ENCODE data around the gene DNMT3A.
"Not testable (repeated sequence)": the region's sequence is repeated elsewhere in the genome, so short reads cannot be mapped to it uniquely, and the experiment has no call there.

The DNMT3A gene

DNA sequence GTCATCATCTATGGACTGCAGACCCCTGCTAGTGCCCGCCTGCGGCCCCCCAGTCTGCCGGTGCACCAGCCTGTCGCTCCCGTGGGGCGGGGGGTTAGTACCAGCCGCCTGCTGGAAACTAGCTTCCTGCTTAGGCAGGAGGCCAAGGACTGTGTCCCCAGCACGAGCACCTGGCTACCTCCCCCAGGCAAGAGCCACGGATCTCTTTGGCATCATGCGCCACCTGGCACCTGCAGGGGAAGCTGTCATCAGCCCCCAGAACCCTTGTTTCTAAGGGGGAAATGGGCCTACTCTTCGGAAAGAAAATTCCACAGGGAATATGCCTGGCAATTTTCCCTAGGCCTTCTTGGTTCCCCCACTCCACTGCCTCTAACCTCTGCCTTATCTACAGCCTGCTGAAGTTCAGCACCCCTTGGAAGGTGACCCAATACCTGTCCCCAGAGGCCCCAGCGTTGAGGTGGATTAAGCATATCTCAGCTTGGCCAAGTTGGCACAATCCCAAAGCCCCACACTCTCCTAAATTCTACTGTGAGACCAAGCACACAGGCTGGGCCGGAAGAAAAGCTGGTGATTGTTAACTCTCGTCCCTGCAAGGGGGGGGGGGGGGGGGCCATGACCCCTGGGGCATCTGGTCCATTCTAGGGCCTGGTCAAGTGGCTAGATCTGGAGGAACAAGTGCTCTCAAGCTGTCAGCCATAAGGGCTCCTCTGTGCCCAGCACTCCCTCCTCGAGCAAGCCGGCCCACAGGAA, 111.4 kb downstream of the DNMT3A start:
- DNase-seq: peak; percentile 86 to 95

DNA sequence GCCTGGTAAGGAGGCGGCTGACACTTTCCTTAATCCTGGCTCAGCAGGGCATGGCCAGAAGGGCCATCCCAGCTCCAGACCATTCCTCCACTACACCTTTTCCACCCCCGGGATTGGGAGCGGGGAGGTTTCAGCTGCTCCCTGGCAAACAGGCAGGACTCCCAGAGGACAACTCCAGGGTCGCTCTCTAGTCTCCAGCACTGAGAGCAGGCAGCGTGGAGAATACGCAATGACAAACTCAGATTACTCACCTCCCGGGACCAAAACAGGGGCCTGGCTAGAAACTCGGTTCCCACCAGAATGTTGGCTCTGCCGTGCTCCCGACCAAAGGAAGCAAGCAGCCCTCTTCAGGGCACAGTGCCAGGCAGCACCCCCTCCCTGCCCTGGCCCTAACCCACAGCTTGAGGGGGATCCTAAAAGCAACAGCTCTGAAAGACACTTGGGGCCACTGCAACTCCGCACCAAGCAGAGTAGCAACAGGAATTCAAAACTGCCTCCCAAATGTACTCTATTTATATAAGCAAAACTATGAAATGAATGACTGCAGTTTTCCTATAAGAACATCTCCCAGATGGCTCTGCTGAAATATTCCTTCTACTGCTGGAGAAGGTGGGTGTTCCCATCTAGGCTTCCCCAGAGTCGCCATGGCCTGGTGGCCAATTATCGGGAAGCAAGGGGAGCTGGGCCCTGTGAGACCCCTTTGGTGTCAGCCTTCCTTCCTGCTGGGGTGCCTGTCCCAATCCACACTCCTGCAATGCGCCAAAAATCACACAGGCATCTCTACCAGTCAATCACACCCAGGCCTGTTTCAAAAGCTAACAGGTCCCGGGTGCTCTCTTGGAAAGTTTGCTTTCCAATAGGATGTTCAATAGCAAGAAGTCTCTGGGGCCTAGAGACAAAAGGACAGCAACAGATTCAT, 112.2 kb downstream of the DNMT3A start:
- peak in 1 of 2 experiments; percentile 54 for DNase-seq

DNA sequence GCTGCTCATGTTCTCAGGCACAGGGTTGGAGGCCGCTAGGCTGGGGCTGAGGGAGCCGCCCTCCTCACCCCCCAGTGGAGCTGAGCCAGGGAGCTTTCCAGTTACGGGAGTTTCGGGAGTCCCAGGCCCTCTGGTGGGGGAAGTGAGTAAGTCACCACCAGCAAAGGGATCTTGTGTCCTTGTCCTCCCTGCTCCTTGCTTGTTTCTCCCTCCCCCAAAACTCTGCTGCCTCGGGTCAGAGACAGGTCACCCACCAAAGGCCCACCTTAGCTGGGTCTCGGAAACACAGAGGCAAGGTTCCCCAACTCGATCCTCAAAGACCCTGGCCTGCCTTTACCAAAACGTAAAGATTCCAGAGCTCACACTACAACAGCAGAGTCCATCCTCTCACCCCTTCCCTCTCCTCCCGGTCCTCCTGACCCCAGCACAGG, 112.9 kb downstream of the DNMT3A start:
- peak; percentile 74 to 81 for DNase-seq

DNA sequence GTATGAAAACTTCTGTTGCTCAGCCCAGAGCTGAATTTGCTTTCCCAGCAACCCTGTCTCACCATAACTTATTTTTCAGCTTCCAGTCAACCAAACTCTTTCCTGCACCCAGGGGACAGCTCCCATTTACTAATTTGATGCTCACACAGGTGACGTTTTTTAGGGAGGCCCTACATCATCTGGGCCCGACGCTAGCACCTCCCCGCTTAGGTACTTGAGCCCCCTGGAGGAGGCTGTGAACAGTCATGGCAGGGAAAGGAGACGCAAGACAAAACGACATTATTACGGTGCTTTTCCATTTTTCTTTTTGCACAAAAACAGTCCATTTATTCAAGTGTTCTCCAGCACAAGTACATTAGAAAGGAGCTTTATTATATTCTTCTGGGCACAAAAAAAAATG, 114.1 kb downstream of the DNMT3A start:
- DNase-seq: no peak

DNA sequence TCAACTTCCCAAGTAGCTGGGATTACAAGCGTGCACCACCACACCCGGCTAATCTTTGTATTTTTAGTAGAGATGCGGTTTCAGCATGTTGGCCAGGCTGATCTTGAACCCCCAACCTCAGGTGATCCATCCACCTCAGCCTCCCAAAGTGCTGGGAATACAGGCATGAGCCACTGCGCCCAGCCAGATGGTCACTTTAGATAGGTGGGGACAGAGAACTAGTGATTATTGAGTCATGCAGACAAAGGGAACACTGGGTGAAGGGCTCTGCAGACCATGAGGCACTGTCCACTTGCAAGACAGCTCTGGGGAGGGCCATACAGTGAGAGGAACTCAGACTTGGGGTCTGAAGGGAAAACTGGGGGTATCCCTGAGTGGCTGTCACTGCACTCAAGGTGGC, 114.9 kb downstream of the DNMT3A start:
- DNase-seq: no peak

DNA sequence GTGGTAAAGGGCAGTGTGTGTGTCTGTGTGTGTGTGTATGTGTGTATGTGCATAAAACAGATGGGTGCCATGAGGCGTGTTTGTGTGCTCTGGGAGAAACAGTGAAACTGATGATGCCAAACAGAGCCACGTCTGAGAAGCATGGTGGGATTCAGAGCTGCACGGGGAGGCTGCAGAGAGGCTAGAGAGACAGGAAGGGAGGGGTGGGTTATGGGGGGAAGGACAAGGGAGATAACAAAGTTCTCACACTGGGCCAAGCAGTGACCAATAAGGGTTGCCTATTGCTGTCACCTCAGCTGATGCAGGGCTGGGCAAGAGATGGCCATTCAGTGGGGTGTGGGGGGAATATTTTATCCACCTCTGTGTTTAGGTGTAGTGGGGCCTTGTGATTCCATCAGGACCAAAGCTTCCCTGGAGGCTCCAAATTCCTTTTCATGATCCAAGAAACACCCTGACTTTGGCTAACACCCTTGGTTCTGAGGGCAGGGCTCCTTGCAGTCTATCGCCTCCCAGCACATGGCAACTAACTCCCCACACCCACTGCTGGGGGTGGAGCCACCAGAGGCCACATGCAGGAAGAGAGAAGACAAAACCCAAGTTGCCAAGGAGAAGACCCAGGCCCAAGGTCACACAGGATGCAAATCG, 119.1 kb downstream of the DNMT3A start:
- no peak for DNase-seq

DNA sequence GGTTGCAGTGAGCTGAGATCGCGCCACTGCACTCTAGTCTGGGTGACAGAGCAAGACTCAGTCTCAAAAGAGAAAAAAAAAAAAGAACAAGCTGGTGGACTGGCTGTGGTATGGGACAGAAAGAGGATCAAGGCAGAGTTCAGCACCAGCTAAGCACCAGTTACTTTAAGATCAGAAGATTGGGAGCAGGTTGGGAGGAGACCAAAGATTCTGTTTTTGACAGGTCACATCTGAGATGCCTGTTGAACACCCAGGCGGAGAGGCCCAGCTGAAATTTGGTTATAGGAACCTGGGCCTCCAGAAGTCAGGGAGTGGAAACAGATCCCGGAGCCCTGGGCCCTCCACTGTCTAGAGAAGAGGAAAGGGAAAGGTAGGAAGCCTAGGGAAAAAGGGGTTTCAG, 120.1 kb downstream of the DNMT3A start:
- no peak for DNase-seq

DNA sequence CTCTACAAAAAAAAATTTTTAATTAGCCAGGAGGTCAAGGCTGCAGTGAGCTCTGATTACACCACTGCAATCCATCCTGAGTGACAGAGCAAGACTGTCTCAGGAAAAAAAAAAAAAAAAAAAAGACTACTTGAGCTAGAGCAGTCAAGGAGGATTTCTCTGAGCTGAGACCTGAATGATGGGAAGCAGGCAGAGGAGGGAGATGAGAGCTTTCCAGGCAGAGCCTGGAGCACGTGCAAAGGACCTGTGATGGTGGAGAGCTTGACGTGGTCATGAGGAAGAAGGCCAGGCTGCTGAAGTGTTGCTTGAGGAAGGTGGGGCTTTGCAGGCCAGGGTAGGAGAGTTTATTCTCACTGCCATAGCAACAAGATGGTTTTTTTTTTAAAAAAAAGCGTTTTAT, 121.4 kb downstream of the DNMT3A start:
- DNase-seq: no peak

DNA sequence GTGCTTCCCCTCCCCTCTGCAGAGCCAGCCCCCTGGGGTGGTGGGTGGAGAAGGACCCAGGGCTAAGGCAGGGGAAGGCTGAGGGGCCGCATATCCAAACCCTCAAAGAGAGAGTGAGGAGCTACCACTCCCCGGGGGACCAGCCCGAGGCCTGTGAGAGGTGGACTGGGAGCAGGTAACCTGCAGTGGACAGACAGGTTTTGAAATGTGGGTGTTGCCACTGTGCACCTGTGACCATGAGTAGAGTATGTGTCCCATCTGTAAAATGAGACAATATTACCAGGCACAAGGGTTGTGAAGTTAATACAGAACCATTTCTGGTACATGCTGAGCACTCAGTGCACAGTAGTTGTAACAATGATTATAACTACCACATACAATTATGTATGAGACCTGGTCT, 122.1 kb downstream of the DNMT3A start:
- DNase-seq: no peak

DNA sequence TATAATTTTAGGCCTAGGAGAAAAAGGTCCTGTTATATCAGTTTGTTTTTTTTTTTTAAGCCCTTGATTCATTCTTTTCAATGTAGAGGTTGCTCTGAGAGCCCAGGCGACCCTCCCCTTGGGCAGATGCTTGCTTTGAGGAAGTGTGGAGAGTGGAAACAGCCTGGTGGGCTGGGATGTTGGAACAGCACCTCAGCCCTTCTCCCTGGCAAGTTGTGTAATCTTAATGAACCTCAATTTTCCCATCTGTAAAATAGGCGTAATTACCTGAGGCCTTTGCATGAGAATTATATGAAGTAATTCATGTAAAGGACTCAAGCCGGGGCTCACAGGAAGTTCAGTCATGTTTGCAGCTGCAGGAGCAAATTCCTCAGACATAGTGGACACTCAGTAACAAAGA, 123.6 kb downstream of the DNMT3A start:
- no peak for DNase-seq

DNA sequence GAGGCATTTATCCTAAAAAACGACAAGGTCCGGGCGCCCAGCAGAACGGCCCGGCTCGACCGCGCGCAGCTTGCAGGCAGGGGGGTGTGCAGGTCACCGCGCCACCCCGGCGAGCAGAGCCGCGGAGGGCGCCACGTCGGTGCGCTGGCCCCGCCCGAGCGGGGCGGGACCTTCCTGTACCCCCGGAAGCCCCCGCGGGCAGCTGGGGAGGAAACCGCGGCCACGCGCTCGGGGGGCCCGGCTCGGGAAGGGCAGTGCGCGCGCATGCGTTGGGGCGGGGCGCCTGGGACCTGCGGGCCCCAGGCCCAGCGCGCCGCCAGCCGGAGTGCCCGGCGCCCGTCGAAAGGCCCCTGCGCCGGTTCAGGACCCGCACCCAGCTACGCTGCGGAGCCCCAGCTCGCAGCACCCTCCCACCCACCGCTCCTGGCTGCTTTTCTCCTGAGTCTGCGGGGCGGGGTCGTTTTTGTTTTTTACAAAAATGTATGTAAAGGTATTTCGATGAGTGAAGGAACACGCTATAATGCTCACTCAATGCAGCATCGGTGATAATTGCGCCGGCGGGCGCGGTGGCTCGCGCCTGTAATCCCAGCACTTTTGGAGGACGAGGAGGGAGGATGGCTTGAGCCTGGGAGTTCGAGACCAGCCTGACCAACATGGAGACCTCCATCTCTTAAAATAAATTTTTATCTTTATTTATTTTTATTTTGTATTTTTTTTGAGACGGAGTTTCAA, 125.6 kb downstream of the DNMT3A start:
- no peak for DNase-seq

DNA sequence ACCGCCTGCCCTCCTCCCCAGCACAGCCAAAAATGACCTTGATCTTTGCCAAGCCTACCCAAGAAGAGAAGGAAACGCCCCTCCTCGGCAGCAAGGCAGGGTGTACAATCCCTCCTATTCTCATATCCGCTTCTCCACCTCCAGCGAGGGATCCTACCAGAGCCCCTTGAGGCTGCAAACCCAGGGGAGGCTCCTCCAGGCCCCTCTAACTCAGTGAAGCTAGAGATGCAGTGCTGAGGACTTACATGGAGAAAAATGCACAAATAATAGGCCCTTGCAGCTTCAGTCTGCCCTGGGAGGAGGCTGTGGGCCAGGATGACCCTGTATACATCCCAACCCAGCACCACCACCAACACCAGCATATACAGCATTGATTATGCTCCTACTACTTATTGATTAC, 126.5 kb downstream of the DNMT3A start:
- DNase-seq: no peak

DNA sequence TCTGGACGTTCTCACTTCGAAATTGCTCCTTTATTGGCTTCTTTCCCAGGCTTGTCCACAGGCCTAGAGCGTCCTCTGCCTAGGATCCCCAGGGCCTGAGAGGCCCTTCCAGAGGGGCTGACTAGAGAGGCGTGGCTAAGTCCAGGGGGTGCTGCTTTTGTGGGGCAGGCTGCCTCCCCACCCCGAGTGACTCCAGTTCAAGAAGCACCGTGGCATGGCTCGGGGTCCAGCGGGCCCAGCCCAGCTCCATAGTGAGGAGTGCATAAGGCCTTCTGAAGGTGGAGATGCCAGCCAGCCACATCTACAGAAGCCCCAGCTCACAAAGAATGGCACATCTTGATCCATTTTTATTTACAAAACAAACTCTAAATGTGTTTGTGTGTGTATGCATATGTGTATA, 128.5 kb downstream of the DNMT3A start:
- no peak for DNase-seq

DNA sequence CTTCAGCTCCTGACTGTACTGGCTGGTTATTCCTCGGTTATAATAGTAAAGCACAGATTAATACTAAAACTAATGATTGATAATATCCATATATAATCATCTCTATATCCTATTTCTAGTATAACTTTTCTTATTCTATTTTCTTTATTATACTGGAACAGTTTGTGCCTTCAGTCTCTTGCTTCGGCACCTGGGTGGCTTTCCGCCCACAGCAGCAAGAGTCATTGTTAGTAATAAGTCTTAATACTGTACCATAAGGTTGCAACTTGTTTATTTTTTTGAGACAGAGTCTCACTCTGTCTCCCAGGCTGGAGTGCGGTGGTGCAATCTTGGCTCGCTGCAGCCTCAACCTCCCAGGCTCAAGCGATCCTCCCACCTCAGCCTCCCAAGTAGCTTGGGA, 130.8 kb downstream of the DNMT3A start:
- DNase-seq: not testable (repeated sequence)

DNA sequence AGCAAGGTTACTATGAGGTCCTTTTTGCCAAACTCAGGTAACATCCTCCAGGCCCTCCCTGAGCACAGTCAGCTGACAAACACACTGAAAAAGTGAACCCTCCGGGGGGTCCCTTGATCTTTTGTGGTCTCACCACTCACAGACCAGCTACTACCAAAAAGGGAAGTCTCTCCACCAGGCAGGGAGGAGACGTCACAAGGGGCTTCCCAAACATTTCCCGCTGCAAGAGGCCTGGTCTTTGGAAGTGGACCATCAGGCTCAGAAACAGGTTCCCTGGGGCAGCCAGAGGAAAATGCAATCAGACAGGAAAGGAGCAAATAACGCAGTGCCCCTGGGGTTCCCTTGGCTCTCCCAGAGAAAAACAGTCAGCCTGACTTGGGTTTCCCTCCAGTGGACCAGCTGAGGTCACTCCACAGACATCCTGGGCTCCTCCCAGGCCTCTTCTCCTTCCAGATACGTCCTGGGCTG, 134.6 kb downstream of the DNMT3A start:
- DNase-seq: no peak

DNA sequence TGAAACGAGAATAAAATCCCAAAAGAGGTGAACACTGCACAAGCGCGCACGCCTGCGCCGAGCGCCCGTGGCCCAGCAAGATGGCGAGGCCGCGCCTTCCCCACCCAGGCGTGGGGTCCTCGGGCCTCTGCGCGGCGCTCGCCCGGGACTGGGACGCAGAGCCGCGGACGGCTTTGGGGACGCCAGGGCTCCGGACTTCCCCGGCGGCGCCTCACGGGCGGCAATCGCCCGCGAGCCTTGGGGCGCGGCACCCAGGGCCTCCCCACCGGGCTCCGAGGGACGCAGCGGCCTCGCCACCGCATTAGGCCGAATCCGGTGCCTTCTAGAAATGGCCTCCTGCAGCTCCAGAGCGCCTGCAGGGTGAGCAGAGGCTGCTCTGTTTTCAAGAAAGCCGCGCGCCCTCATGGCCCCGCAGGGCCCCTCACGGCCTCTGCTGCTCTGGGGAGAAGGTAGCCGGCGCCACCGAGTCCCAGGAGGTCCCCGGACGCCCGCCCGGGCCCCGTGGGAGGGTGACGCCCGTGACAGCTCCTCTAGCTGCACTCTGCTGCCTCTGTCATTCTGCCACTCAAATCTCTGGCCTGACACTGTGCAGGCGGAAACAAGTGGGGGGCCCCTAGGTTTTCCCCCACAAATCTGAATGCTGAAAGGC, 137.4 kb downstream of the DNMT3A start:
- no peak for DNase-seq

DNA sequence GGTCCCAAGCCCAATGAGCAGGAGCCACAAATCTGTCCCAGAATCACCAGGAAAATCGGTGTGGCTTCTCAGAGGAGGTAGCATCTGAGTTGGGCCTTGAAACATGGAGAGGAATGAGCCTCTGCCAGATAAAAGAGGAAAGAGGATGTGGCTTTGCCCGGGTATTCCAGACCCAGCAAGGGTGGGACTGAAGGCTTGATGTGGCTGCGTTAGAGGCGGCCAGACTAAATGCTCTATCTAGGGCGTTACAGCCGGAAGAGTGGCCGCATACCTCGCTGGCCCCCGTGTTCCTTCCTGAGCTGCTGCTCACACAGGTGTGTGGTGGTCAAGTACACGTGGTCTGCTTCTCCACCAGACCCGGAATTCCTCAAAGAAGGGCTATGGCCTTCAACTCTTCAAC, 139.4 kb downstream of the DNMT3A start:
- DNase-seq: no peak

DNA sequence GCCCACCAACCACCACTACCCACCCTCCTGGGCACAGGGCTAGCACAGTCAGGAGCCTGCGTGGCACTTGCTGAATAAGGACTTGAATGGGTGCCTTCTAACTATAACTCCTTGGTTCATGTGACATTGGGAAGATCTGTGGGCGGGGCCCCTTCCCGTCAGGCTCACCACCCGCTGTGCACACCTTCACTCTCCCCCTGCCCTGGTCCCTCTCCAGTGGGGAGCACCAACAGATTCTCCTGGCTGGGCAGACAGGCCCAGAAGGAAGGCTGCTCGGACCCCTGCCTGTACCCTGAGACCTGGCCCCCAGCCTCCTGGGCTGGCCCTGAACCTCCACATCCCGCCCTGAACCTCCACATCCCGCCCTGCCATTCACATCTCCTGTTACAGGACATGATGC, 139.9 kb downstream of the DNMT3A start:
- DNase-seq: no peak

DNA sequence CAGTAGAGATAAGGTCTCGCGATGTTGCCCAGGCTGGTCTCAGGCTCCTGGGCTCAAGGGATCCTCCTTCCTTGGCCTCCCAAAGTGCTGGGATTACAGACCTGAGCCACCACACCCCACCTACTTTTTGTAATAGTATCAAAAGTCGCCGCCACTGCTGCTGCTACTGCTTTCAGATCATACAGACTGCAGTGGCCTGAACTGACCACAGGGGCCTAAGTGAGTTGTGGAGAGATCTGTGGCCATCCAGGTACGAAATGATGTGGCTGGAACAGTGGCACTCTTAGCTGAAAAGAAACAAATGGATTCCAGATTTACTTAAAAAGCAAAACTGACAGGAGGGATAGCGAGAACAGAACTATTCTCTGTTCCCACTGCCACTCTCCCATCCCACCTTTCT, 140.5 kb downstream of the DNMT3A start:
- DNase-seq: no peak

DNA sequence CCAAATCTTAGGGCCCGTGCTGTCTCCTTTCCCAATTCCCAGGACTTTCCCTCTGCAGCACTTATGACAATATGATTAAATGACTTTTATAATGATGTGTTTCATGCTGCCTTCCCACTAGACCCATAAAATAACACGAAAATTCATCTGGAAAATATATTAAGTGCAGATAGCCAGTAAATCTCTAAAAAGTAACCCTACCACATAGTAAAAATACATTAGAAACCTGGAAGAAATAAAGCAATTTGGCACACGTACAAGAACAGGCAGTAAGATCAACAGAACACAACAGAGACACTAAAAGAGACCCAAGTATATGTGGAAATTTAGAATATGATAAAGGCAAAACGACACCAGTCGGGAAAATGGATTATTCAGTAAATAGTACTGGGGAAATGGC, 143.1 kb downstream of the DNMT3A start:
- DNase-seq: no peak

DNA sequence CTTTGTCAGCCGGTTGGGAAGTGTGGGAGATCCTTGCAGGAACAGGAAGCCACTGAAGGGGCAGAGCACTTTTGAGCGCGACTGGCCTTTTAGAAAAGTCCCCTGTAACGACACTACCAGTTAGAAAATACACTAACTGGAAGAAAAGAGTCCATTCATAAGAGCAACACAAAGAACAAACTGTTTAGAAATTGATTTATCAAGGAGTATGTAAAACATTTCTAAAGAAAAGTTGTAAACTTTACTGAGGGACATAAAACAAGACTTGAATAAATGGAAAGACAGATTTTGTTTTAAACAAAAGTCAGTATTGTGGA, 143.6 kb downstream of the DNMT3A start:
- DNase-seq: no peak
